GM12875 (cell line): ENCODE data around the gene ZBTB46.
"Not testable (repeated sequence)": the region's sequence is repeated elsewhere in the genome, so short reads cannot be mapped to it uniquely, and the experiment has no call there.

ENCODE experiments used
- H3K4me3 ChIP-seq: one replicate; pipeline ENCODE4 v1.5.1; 2011; ENCODE audit warnings: low read depth, low read length, control low read depth
- CTCF ChIP-seq: IDR thresholded peaks from 2 replicates; pipeline ENCODE4 v1.5.1; 2011; ENCODE audit warnings: low read depth, mild to moderate bottlenecking, control low read depth, inconsistent platforms, low read length, moderate library complexity, borderline replicate concordance; ENCODE audit not compliant: insufficient read depth

Gene ZBTB46

GRCh38 chr20:63855363-63856097, 24.5 kb upstream of the ZBTB46 start:
- H3K4me3 ChIP-seq = no peak overlapping the region
- TF ChIP-seq CTCF = no peak

- no peak for TF ChIP-seq CTCF
- no peak overlapping the region for H3K4me3 ChIP-seq
These were observed 23.8 kb upstream of the ZBTB46 start for GRCh38 chr20:63854766-63855362.

GRCh38 chr20:63854069-63854765, 23.2 kb upstream of the ZBTB46 start:
- no peak overlapping the region for H3K4me3 ChIP-seq
- no peak for TF ChIP-seq CTCF

- H3K4me3 ChIP-seq = not testable (repeated sequence)
These were observed 22.6 kb upstream of the ZBTB46 start for GRCh38 chr20:63853733-63854068.

GRCh38 chr20:63851548-63851943, 20.5 kb upstream of the ZBTB46 start:
- not testable (repeated sequence) for H3K4me3 ChIP-seq

GRCh38 chr20:63850689-63851547, 19.9 kb upstream of the ZBTB46 start:
- TF ChIP-seq CTCF = no peak
- no peak overlapping the region for H3K4me3 ChIP-seq

GRCh38 chr20:63848003-63848911, 17.2 kb upstream of the ZBTB46 start:
- no peak overlapping the region for H3K4me3 ChIP-seq
- no peak for TF ChIP-seq CTCF
